Activated CD4-positive, CD25-positive, alpha-beta regulatory T cell treated with anti-CD3 and anti-CD28 coated beads, Interleukin-2, amount 50 U/mL, for 72 hours (primary cell): ENCODE measurements around the gene FLT1.
A peak's percentile ranks its signal among the peaks of the same experiment; 100 is the strongest.

Source experiments
- DNase-seq: peaks from one replicate; pipeline ENCODE4 v3.0.0; 2021

The FLT1 gene, protein sequence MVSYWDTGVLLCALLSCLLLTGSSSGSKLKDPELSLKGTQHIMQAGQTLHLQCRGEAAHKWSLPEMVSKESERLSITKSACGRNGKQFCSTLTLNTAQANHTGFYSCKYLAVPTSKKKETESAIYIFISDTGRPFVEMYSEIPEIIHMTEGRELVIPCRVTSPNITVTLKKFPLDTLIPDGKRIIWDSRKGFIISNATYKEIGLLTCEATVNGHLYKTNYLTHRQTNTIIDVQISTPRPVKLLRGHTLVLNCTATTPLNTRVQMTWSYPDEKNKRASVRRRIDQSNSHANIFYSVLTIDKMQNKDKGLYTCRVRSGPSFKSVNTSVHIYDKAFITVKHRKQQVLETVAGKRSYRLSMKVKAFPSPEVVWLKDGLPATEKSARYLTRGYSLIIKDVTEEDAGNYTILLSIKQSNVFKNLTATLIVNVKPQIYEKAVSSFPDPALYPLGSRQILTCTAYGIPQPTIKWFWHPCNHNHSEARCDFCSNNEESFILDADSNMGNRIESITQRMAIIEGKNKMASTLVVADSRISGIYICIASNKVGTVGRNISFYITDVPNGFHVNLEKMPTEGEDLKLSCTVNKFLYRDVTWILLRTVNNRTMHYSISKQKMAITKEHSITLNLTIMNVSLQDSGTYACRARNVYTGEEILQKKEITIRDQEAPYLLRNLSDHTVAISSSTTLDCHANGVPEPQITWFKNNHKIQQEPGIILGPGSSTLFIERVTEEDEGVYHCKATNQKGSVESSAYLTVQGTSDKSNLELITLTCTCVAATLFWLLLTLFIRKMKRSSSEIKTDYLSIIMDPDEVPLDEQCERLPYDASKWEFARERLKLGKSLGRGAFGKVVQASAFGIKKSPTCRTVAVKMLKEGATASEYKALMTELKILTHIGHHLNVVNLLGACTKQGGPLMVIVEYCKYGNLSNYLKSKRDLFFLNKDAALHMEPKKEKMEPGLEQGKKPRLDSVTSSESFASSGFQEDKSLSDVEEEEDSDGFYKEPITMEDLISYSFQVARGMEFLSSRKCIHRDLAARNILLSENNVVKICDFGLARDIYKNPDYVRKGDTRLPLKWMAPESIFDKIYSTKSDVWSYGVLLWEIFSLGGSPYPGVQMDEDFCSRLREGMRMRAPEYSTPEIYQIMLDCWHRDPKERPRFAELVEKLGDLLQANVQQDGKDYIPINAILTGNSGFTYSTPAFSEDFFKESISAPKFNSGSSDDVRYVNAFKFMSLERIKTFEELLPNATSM (N-terminal part only)

DNA sequence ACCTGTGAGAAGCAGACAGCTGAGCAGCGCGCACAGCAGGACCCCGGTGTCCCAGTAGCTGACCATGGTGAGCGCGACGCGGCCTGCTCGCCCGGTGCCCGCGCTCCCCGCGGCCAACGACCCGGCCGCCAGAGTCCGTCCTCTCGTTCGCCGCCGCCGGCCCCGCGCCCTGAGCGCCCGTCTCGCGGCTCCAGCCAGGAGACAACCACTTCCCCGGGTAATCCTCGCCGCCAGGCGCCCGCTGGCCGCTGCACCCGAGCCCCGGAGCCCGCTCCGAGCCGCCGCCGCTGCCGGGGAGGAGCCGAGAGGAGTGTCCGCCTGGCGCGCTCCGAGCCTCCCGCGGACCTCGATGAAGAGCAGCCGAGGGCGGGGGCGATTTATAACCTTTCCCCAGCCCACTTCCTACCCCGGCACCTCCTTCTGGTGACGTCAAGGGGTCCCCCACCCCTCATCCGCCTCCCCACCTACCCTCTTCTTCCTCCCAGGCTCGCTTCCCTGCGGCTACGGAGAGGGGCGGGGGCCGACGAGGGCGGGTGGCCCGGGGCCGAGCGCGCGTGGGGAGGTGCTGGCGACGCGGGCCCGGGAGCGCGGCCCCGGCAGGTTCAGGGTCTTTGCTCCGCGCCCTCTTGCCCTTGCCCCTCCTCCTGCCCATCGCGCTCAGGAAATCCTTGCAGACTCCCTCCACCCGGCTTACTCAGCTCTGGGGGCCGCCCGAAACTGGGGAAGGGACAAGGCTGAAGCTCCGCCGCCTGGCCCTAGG, at the start of gene FLT1:
Gene FLT1, minus strand, starts transcription at position 351 of the 760 bp plus-strand sequence. Its CDS starts 285 bp downstream, at position 66.
- DNase-seq: peak; percentile 40

DNA sequence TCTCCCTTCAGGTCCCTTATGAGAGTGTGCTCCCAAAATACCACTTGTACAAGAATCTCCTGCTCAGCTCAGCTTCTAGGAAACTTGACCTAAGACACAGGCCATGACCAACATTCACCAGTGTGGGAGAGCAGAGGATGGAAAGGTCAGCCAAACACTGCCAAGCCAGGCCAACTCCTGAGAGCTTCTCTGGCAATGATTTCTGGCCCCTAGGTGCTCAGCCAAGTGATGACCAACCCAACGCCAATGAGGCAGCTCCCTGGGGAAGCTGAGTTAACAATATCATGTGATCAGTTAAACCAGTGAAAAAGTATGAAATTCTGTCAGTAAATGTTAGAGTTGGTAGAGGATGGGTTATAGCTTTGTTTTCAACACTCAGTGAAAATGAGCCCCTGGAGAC, 49.1 kb upstream of the FLT1 start:
- no peak for DNase-seq

DNA sequence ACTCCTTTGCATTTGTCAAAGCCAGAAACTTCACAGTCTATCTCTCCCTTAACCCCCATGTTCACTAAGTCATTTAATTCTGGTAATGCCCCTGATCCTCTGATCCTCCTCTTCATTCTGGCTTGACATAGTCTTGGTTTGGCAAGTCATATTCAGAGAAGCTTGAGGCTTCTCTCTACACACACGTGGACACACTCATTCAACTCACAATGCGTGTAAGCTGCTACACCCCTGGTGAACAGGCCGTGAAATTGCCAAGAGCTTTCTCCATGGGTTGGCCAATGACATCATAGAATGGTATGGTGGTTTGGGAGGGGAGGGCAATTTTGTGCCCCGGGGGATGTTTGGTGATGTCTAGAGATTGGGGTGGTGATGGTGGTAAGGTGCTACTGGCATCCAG, 47.9 kb upstream of the FLT1 start:
- DNase-seq: no peak

DNA sequence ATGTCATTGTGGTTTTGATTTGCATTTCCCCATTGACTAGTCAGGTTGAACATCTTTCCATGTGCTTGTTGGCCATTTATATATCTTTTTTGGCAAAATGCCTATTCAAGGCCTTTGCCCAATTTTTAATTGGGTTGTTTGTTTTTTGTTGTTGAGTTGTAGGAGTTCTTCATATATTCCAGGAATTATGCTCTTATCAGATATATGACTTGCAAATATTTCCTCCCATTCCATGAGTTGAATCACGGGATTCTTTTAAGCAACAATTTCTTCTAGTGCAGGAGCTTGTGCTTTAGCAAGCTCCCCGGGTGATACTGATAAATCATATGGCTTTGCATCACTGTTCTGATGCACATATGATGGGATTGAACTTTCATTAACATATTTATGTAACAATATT, 47.0 kb upstream of the FLT1 start:
- DNase-seq: no peak

DNA sequence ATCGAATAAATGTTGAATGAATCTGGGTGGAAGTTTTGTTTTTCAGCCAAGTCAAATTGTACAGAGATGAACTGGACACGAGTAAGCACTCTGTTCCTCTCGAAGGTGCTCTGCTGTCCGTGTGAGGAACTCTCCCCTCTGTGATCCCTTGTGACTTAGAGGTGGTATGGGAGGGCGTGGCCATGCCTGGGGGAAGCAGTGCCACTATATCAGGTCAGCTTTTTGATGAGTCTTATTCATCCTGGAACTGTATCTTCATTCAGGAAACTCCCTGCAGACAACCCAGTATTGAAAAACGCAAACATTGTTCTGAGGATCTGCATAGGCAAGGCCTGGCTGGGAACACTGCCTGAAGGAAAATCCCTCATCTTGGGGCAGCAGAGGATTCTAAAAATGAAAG, 45.7 kb upstream of the FLT1 start:
- no peak for DNase-seq

DNA sequence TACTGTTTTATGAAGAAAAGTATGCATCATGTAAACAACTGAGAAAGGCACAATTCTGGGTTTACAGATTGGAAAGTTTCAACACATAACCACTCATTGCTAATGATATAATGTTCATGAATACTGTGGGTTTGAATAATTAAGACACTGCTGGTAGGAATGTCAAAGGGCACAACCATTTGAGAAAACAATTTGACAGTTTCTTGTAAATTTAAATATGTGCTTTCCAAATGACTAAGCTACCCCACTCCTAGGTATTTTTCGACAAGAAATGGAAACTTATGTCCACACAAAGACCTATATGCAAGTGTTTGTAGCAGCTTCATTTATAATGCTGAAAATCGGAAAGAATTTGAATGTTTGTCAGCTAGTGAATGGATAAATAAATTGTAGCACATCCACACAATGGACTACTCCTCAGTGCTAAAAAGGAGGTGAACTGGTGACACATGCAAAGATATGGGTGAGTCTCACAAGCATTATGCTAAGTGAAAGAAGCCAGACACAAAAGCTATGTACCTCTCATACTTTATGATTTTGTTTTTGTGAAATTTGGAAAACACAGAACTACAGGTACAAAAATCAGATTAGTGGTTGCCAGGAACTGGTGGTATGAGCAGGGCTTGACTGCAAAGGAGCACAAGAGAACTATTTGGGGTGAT, 44.8 kb upstream of the FLT1 start:
- DNase-seq: no peak

DNA sequence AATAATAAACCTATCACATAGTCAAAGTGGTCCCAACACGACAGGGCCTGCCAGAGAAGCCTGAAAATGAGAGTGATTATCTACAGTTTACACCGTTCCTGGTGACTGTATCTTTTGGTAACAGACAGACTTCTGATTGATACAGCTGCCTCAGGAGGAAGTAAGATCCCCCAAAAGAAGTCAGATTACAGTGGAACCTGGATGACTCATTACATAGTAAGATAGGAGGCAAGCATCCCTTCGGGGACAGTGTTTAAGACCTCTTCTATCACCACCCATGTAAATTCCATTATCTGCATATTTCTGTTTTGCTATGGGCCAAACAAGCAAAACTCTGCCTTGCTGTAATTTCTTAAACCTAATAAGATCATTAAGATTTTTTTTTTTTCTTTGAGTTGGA, 44.0 kb upstream of the FLT1 start:
- no peak for DNase-seq

DNA sequence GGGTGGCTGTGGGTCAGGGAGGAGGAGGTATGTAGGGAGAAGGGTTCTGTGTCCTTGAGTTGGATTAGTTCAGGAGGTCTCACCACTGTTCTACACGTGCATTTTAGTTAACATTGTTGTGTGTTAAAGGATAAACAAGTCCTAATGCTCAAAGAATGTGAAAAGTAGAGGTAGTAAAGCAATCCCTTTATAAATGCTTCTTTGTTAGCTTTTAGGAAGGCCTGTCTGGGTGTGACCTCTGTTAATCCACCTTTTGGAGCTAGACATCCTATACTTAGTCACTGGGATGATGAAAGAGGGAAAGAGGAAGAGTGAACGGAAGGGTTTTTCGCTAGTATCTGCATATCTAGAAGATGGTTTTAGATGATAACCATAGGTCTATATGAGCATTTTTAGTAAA, 42.2 kb upstream of the FLT1 start:
- DNase-seq: no peak

DNA sequence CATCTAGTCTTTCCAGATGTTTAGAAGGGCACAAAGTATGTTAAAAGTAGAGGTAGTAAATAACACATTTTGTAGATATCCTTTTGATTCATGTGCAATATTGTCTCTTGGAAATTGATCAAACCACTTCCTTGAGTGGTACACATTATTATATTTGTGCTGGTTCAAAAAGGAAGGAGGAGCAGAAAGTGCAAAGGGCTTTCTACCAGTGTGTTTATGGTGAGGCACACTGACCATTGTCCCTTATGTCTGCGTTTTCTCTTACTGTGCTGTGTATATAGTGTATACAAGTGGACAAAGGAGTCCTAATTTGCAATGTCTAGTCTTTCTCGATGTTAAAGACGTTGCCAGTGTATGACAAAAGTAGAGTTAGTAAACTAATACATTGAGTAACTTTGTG, 41.4 kb upstream of the FLT1 start:
- DNase-seq: no peak

DNA sequence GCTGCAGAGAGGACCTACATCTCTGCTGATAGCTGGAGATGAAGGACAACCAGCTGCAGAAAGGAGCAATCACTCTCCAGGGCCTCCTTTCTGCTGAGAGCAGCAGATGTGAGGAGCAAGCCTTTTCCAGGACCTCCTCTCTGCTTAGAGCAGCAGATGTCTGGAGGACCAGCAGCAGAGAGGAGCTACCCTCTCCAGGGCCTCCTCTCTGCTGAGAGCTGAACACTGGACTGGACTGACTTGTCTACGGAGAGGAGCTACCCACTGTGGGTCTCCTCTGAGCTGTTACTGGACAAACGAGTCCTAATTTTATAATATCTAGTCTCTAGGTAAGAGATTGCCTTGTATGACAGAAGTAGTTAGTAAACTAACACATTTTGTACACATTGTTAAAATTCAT, 40.8 kb upstream of the FLT1 start:
- DNase-seq: no peak

DNA sequence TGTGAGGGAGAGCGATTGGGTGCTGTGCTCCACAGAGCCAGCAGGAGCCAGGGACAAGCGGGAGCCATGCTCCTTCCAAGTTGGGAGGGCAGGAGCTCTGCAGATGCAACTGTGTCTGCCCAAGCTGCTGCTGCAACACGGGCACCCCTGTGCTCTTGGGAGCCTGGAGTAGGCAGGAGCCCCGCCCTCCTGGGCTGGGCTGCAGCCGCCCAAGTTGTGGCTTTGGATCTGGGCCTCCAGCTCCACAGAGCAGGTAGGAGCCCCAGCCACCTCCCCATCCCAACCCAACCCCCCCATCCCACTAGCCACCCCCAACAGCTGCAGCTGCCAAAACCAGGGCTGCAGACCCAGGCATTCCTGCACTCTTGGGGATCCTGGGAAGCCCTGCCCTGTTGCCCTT, 39.9 kb upstream of the FLT1 start:
- no peak for DNase-seq

DNA sequence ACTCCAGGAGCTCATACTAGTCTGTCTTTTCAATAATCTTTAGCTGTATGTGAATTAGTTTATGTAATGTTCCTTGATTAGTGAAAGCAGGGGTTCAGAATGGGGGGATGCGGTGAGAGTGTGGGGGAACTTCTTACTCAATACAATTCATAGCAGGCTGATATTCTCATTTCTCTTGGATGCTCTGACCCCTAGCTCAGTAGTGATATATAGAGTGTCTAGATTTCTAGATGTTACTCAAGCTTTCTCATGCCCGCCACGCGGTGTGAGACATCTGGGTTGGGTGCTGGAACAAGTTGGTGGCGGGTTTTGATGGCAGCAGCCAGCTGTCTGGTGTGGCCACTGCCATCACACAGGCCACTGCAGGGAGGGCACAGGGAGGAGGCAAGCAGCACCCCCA, 39.3 kb upstream of the FLT1 start:
- no peak for DNase-seq

DNA sequence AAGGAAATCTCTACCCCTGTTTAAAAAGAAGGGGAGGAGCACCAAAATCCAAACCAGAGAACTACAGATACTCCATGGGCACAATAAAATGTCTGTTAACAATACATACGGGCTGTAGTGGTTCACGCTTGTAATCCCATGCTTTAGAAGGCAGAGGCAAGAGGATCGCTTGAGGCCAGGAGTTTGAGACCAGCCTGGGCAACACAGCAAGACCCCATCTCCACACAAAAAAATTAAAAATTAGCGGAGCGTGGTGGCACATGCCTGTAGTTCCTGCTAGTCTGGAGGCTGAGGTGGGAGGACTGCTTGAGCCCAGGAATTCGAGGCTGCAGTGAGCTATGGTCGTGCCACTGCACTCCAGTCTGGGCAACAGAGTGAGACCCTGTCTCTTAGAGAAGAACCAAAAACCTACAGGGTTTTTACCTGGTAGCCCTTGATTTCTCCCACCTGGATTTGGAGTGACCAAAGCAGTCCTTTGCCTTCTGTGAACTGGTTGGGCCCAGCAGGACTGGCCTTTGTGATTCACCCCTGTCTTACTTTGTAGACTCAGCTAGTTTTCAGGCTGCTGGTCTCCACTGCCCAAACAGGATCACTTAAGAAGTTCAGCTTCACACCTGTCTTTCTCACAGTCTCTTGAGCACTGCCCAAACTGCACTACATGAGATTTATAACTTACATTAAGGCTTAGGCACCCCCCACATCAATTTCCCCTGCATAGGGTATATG, 38.7 kb upstream of the FLT1 start:
- DNase-seq: no peak

DNA sequence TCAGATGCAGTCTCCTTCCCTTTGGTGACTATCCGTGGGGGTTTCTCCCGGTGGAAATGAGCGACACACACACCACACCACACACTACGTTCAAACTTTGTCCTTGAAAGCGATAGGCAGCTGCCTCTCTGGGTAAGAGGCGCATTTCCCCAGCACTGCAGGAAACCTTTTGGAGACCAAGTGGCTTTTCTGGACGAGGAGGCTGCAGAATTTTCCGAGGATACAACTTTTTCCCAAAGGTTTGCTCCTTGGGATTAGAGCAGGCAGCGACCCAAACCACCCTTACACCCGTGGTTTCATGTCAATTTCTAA, 38.2 kb upstream of the FLT1 start:
- no peak for DNase-seq

DNA sequence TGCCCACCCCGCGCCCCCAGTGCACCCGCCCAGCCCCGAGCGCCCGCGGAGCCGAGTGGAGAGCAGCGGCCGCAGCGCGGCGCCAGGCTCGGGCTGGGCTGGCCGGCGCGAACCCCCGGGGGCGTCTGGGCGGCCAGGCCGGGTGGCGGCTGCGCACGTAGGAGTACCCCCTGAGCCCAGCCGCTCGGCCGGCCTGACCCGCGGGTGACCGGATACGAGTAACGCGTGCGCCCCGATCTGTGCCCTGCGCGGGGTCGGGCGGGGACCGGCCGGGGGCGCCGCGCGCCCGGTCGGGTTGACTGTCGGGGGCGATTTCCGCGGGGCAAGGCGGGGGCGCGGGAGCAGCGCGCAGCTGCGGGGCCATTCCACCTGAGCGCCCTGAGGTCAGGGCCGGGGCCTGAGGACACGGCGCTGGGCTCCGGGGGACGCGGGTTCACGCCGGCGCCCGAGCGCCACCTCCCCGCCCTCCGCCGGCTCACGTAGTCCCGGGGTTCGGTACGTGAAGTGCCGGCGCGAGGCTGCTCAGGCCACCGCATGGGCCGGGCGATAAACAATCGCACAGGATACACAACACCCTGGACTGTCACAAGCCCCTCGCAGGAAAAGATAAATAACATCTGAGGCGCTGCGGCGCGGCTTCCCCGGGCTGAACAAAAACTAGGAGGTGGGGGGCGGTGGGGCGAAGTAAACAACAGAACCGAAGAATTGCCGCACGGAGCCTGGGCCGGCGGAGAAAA, 37.6 kb upstream of the FLT1 start:
- no peak for DNase-seq

DNA sequence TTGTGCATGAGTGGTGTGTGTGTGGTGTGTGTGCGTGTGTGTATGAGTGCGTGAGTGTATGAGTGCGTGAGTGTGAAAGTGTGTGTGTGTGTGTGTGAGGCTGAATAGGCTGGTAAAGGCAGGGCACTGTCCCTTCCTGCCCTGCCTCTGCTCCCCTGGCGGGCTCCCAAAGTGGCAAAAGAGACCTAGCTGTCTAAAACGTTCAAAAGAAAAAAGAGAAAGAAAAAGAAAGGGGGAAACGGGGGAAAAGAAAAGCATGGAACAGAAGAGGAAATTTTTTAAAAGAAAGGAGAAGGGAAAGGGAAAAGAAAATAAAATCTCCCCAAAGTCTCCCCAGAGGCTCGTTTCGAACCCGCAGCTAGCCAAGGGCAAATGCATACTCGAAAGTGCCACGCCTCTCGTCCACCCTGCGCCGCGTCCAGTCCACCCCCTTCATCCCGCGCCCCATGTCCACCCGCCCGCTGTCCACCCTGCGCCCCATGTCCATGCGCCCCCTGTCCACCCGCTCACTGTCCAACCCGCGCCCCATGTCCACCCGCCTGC, 37.0 kb upstream of the FLT1 start:
- DNase-seq: no peak

DNA sequence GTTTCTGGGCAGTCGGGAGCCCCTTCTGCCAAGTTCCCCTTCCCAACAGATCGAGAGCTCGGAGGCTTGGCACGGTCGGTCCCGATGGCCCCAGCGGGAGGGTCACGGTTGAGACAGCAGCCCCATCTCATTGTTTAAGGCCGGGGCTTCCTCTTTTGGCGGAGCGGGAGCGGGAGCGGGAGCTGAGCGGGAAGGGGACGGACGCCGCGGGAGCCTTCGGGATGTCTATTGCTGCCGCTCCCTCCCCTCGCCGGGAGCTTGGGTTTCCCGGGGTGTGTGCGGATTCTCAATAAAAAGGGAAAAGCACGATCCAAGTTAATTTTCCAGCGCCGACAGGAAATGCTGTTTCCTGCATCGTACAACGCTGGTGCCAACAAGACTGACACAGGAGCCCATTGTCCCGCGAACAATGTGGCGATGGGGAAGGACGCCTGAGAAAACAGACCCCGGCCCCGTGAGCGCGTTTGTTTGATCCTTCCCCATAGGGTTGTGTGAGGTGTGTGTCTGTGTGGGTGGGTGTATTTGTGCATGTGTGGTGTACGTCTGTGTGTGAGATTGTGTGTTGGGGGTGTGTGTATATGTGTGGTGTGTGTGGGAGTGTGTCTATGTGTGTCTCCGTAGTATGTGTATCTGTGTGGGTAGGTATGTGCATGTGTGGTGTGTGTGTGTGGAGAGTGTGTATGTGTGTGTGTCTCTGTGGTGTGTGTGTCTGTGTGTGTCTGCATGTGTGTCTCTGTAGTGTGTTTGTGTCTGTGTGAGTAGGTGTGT, 36.3 kb upstream of the FLT1 start:
- no peak for DNase-seq

DNA sequence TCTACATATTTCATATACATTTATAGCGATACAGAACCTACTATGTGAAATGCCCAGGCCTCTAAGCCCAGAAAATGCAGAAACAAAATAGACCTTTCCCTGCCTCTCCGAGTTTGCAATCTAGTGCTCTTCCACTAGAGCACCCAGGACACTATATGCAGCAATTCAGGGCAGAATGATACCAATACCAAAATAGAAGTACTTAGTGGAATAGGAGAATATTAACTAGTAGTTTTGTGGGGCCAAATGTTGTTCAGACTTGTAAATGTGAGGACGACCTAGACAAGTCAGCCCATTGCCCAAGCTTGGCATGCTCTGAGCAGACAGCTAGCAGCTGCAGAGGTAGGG, 35.8 kb upstream of the FLT1 start:
- DNase-seq: no peak

DNA sequence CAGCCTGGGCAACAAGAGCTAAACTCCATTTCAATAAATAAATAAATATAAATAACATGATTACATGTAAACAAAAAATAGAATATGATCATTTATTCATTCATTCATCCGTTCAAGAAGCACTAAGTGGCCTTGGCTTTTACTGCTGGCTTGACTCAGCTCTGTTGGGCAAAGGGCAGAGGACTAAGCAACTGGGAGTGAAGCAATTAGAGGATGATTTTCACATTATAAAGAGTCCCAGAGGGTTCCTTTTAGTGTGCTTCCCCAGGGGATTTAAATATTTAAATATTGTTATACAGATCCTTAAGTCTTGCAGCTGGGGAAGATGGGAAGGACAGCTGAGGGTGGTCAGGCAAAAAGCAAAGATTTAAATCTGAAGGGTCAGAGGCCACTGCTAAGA, 34.9 kb upstream of the FLT1 start:
- no peak for DNase-seq

DNA sequence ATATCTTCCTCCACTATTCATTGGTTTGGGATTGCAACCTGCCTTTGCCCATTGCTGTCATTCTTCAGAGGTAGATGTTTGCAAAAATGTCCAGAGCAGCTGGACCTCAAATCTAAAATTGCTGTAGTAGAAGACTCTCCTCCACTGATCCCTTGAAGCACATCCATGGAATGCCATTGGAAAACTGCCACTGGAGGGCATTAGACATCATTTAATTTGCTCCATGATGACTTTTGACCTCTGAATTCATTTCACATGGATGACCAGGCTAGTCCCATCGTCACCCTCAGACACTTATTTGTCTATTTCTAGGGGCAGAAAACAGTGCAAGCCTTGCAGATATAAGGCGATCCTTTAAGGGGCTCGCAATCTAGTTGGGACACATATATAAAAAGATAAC, 33.9 kb upstream of the FLT1 start:
- DNase-seq: no peak
